HG03159 (cell line): ENCODE results near the gene PRKCH.

Experiments
- ATAC-seq: cut with Tn5 transposase; IDR thresholded peaks from one replicate; pipeline ENCODE4 v1.9.1; 2021; ENCODE audit warnings: mild to moderate bottlenecking, moderate library complexity; ENCODE audit not compliant: unreplicated experiment

Gene PRKCH

GRCh38 chr14:61321385-61322010 is at the start of gene PRKCH:
Gene PRKCH, plus strand, starts transcription at chr14:61321579. Its CDS starts 523 bp downstream, at chr14:61322102.
- ATAC-seq, result peak; percentile 57

- no peak for ATAC-seq
Measured at GRCh38 chr14:61277232-61277631, 44.1 kb upstream of the PRKCH start.

- no peak for ATAC-seq
Measured at GRCh38 chr14:61277784-61278183, 43.6 kb upstream of the PRKCH start.

- ATAC-seq, result no peak
Measured at GRCh38 chr14:61279082-61279481, 42.3 kb upstream of the PRKCH start.

GRCh38 chr14:61280092-61280525 is 41.3 kb upstream of the PRKCH start:
- ATAC-seq, result no peak

GRCh38 chr14:61280526-61281185 is 40.7 kb upstream of the PRKCH start:
- ATAC-seq, result no peak

- ATAC-seq, result no peak
Measured at GRCh38 chr14:61281186-61281947, 40.0 kb upstream of the PRKCH start, which contains the start of gene TMEM30B. Gene TMEM30B, minus strand, starts transcription at chr14:61281338. Its CDS starts 191 bp downstream, at chr14:61281147.

- ATAC-seq, result no peak
Measured at GRCh38 chr14:61281948-61282275, 39.5 kb upstream of the PRKCH start.

- ATAC-seq, result no peak
Measured at GRCh38 chr14:61282746-61283145, 38.6 kb upstream of the PRKCH start.

- no peak for ATAC-seq
Measured at GRCh38 chr14:61284001-61284400, 37.4 kb upstream of the PRKCH start.

GRCh38 chr14:61285364-61285763 is 36.0 kb upstream of the PRKCH start:
- no peak for ATAC-seq

- no peak for ATAC-seq
Measured at GRCh38 chr14:61287196-61287595, 34.2 kb upstream of the PRKCH start.

GRCh38 chr14:61288228-61288627 is 33.2 kb upstream of the PRKCH start:
- ATAC-seq, result no peak

GRCh38 chr14:61288720-61289119 is 32.7 kb upstream of the PRKCH start:
- no peak for ATAC-seq

- ATAC-seq, result no peak
Measured at GRCh38 chr14:61290701-61291100, 30.7 kb upstream of the PRKCH start.

GRCh38 chr14:61296151-61296550 is 25.2 kb upstream of the PRKCH start:
- no peak for ATAC-seq

GRCh38 chr14:61296719-61297502 is 24.5 kb upstream of the PRKCH start:
- ATAC-seq, result peak; percentile 61

- no peak for ATAC-seq
Measured at GRCh38 chr14:61297581-61297980, 23.8 kb upstream of the PRKCH start.

GRCh38 chr14:61298824-61299223 is 22.6 kb upstream of the PRKCH start:
- no peak for ATAC-seq

GRCh38 chr14:61300209-61300608 is 21.2 kb upstream of the PRKCH start:
- no peak for ATAC-seq

- no peak for ATAC-seq
Measured at GRCh38 chr14:61300754-61301153, 20.6 kb upstream of the PRKCH start.
